AG09309 (cell line): ENCODE results near the gene LDAH.

Source experiments
- DNase-seq: peaks from one replicate; pipeline ENCODE4 v3.0.0-alpha.2; 2010; ENCODE audit warnings: low read depth
- H3K4me3 ChIP-seq: 2 replicates; pipeline ENCODE4 v1.5.1; 2011; ENCODE audit warnings: mild to moderate bottlenecking, low read depth, low read length, moderate library complexity; ENCODE audit not compliant: control insufficient read depth
- CTCF ChIP-seq: IDR thresholded peaks from 2 replicates; pipeline ENCODE4 v1.5.1; 2011; ENCODE audit warnings: mild to moderate bottlenecking, low read depth, low read length, inconsistent platforms; ENCODE audit not compliant: insufficient read depth, control insufficient read depth; ENCODE audit errors: missing control alignments

Gene LDAH

DNA sequence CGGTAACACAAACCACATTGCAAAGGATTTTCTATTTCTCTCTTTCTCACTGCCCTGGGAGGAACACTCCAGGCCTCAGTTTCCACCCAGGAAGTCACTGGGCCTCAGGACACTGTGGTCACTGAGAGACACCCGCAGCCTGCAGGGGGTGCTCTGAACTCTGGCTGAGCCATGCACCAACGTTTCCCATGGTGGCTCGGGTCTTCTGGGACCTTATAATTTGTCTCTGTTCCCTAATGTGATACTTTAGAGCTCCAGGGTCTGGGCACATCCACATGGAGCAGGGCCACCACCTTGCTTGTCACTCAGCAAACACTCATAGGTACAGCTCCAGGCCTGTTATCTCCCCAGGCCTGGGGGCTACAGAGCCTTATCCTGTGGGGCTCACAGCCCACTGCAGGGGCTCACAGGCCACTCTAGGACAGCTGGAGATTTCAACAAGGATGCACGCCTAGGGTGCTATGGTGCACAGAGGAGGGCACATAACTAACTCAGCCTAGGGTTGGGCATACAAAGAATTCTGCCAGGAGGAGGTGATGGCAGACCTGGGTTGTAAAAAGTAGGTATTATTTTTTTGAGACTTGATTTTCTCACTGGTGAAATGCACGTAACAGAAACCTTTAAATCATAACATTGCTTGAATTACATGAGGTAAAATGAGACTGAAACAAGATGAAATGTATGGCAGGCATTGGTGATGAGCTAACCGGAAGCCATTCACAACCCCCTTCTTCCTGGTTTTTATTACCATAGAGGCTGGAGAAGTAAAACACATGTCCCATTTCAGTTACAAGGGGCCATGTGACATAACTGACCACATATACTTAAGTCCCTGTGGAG, 169.0 kb downstream of the LDAH start:
- H3K4me3 ChIP-seq: no peak overlapping the region
- DNase-seq: no peak
- no peak for TF ChIP-seq CTCF

GRCh38 chr2:20652673-20653575, 170.0 kb downstream of the LDAH start:
- TF ChIP-seq CTCF: no peak
- H3K4me3 ChIP-seq: no peak overlapping the region
- no peak for DNase-seq

DNA sequence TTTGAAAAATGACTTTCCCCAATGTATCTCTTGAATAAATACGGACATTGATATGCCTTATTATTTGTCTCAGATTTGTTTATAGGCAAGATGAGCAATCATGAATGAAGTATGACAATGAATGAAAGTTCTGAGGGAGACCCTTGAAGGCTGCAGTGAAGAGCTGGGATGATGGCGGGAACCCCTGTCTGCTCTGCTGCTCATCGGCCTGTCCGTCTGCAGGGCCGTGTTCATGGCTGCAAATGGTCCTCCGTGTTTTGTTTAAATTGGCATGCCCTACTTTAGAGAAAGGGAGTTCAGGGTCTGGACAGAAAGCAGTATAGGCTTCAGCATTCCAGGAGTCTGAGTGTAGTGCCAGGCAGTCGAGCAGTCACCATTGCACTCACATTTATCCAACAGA, 170.8 kb downstream of the LDAH start:
- TF ChIP-seq CTCF: no peak
- DNase-seq: no peak
- no peak overlapping the region for H3K4me3 ChIP-seq

DNA sequence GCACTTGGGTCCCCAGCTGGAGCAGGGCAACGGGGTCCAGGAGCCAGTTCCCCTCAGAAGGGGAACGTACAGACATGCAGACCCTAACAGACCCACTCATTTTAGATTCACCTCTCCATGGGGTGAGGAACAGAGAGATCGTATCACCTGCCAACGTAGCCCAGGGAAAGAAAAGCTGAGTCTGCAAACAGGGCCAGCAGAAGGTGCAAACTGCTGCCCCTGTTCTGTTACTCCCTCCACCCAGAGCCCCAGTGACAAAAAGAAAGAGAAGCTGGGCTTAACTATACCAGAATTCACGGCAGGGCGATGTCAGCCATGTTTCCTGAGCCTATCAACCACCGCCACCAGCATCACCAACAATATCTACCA, 171.2 kb downstream of the LDAH start:
- TF ChIP-seq CTCF: no peak
- DNase-seq: no peak
- H3K4me3 ChIP-seq: peak overlapping the region; percentile 66

DNA sequence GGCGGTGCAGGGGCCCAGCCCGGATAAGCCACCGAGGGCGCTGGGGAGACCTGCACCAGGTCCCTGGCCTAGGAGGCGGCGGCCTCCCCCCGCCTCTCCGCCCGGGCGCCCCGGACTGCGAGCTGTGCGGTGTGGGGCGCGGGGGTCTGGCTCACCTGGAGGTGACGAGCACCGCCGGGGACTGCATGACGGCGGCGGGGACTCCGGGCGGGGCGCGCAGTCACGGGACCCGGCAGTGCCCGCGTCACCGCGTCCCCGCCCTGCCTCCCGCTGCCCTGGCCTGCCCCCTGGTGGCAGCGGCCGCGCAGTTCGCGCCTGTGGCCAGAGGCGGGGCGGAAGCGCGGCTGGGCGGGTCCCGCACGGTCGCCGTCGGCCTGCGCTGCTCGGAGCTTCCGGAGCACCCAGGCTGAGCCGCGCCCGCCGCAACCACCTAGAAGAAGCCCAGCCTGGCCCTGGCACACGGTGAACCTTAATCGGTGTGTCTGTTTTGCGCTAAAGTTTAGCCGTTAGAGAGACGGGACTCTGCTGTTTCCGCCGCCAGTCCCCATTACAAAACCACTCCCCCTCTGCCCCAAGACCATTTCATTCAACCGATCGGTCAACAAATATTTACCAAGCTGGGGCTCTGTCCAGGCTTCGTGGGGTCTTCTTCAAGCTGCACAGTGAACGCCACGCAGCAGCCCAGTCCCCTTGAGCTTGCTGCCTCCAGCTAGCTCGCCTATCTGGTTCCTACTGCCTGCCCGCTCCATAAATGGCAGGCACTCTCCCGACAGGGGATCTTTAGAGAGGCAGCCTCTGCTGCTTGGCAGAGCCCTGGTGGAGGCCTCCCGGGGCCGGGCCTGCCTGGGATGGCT, 171.8 kb downstream of the LDAH start, which contains the start of gene HS1BP3:
TSS of gene HS1BP3 (minus strand) at position 222 of the 854 bp plus-strand sequence. CDS start at position 187, 35 bp downstream.
- H3K4me3 ChIP-seq: peak within 1 kb of the TSS; percentile 77
- no peak for DNase-seq
- TF ChIP-seq CTCF: peak; percentile 52

DNA sequence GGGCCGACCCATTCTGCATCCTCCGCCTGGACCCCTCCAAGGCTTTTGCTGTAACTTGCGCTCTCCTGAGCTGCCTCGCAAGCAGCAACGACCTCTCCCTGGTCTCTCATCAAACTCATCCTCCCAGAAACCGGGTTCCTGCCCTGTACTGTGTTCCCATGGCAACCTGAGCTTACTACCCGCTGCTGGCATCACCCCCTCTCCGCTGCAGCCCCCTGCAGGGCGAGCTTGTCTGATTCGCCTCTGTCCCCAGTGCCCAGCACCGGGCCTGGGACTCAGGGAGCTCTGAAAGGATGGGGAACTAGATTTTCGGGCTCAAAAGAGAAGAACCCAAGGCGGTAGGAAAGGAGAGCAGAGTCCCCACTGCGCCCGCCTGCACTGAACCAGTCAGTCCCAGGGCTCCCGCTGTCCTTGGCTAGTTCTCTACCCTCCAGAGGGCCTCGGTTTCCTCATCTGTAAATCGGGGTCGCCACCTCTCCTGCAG, 172.5 kb downstream of the LDAH start:
- peak overlapping the region; percentile 77 for H3K4me3 ChIP-seq
- no peak for DNase-seq
- TF ChIP-seq CTCF: no peak
